Colonic mucosa (tissue), 4 donors: ENCODE measurements around the gene CMIP. TPM values are rescaled to one million over a fixed set of nuclear protein-coding genes. Genes with fewer than 3 reads are reported as not detected.

Experiments
- DNase-seq: peaks from one replicate; pipeline ENCODE4 v3.0.0-alpha.2; 2020
- H3K27ac ChIP-seq: fragments of 200-600 bp; one replicate; pipeline ENCODE4 v1.8.0; 2021
- H3K27me3 ChIP-seq: fragments of 200-600 bp; one replicate; pipeline ENCODE4 v1.8.0; 2021
- H3K36me3 ChIP-seq: fragments of 200-600 bp; one replicate; pipeline ENCODE4 v1.8.0; 2021
- H3K4me1 ChIP-seq: fragments of 200-600 bp; one replicate; pipeline ENCODE4 v1.8.0; 2021; ENCODE audit warnings: mild to moderate bottlenecking
- H3K4me3 ChIP-seq: fragments of 200-600 bp; one replicate; pipeline ENCODE4 v1.8.0; 2021
- H3K9ac ChIP-seq, 2 donors: one replicate each; pipeline ENCODE4 v1.7.0; 2013; ENCODE audit warnings: control low read depth in 2 of 2, low read depth in 2 of 2, low read length in 2 of 2
- H3K9me3 ChIP-seq: fragments of 200-600 bp; one replicate; pipeline ENCODE4 v1.8.0; 2021
- CTCF ChIP-seq: fragments of 200-600 bp; IDR thresholded peaks from one replicate; pipeline ENCODE4 v1.8.0; 2022; ENCODE audit warnings: antibody characterized with exemption, mild to moderate bottlenecking
- intact Hi-C: fragments of 100-400 bp; cut with DNase I; formaldehyde crosslinking; loops from one replicate; pipeline ENCODE4 v1.14.1; 2022
- total RNA-seq, 2 donors: library from RNA; stranded (reverse); fragmentation: NEBNext Ultra II Directional in 1 of 2; extraction: Animal tissue kit (Norgen Biotek cat#: 25700) in 1 of 2; gene quantifications; one replicate each; pipeline ENCODE4 v1.2.1, GENCODE V29; 2021
- donor health status: healthy.
- donor health status: DM: no; HTN: no; CAD: no.
- donor health status: DM: no; HTN: no; CAD: no.

CMIP gene
- total RNA-seq, 2 donors from 2014 or later: 83.4 to 107 TPM

GRCh38 chr16:81587626-81588160, 143.1 kb downstream of the CMIP start:
- H3K9me3 ChIP-seq: no peaks in the 10 kb centered on the region
- TF ChIP-seq CTCF: no peak

GRCh38 chr16:81588326-81589081, 143.9 kb downstream of the CMIP start:
- Histone ChIP-seq H3K9ac (no peak overlapping the region), H3K9me3 (no peaks in the 10 kb centered on the region), H3K36me3 (no peaks in the 10 kb centered on the region), H3K4me1 (peaks cover 3% of the 10 kb centered on the region), H3K4me3 (no peak overlapping the region), H3K27me3 (no peaks in the 10 kb centered on the region), H3K27ac (no peak overlapping the region)
- TF ChIP-seq CTCF: no peak
- no peak for DNase-seq
- intact Hi-C loops: no loop called here

More at GRCh38 chr16:81587626-81588160, 143.1 kb downstream of the CMIP start:
- no peak for DNase-seq
- no peaks in the 10 kb centered on the region for H3K27me3 ChIP-seq
- no peak overlapping the region for H3K9ac ChIP-seq
- no peaks in the 10 kb centered on the region for H3K36me3 ChIP-seq
- peaks cover 3% of the 10 kb centered on the region for H3K4me1 ChIP-seq
- H3K4me3 ChIP-seq: no peak overlapping the region
- intact Hi-C loops: no loop called here
- H3K27ac ChIP-seq: no peak overlapping the region

- Histone ChIP-seq H3K36me3 (no peaks in the 10 kb centered on the region), H3K27me3 (no peaks in the 10 kb centered on the region), H3K9ac (no peak overlapping the region), H3K4me1 (no peaks in the 10 kb centered on the region), H3K9me3 (no peaks in the 10 kb centered on the region), H3K4me3 (no peak overlapping the region), H3K27ac (no peak overlapping the region)
- TF ChIP-seq CTCF: no peak
- intact Hi-C loops: no loop called here
- DNase-seq: no peak
Measured at GRCh38 chr16:81589975-81590650, 145.5 kb downstream of the CMIP start.

- no peaks in the 10 kb centered on the region for H3K27me3 ChIP-seq
- DNase-seq: no peak
- no peak for TF ChIP-seq CTCF
- no peaks in the 10 kb centered on the region for H3K9me3 ChIP-seq
- no peaks in the 10 kb centered on the region for H3K4me1 ChIP-seq
- no peak overlapping the region for H3K4me3 ChIP-seq
- H3K9ac ChIP-seq: no peak overlapping the region
- no peaks in the 10 kb centered on the region for H3K36me3 ChIP-seq
- intact Hi-C loops: no loop called here
- no peak overlapping the region for H3K27ac ChIP-seq
Measured at GRCh38 chr16:81590714-81591544, 146.3 kb downstream of the CMIP start.

GRCh38 chr16:81591545-81591870, 146.9 kb downstream of the CMIP start:
- TF ChIP-seq CTCF: no peak
- Histone ChIP-seq H3K27ac (no peak overlapping the region), H3K9me3 (no peaks in the 10 kb centered on the region), H3K4me3 (no peak overlapping the region), H3K9ac (no peak overlapping the region), H3K36me3 (no peaks in the 10 kb centered on the region), H3K27me3 (no peaks in the 10 kb centered on the region), H3K4me1 (no peaks in the 10 kb centered on the region)
- DNase-seq: no peak
- intact Hi-C loops: no loop called here
